Astrocyte (in vitro differentiated cells and primary cell): ENCODE measurements around the gene RPAIN. TPM values are rescaled to one million over a fixed set of nuclear protein-coding genes. Genes with fewer than 3 reads are reported as not detected.

ENCODE experiments used
- DNase-seq: peaks from one replicate; pipeline ENCODE4 v3.0.0-alpha.2; 2010; ENCODE audit warnings: low read depth
- FAIRE-seq: peaks from 2 replicates; lab custom pipeline; 2011; peaks lifted over from hg19 to GRCh38; lab: Jason Lieb, UNC
- H2AFZ ChIP-seq: 2 replicates; pipeline ENCODE4 v1.6.0; 2012; ENCODE audit warnings: low read depth, low read length, inconsistent platforms
- H3K27ac ChIP-seq: 2 replicates; pipeline ENCODE4 v1.5.1; 2011; ENCODE audit warnings: low read depth, low read length, inconsistent platforms
- H3K27me3 ChIP-seq: 2 replicates; pipeline ENCODE4 v1.6.0; 2011; ENCODE audit warnings: low read length, inconsistent platforms; ENCODE audit not compliant: insufficient read depth
- H3K36me3 ChIP-seq: 2 replicates; pipeline ENCODE4 v1.5.1; 2011; ENCODE audit warnings: low read length, inconsistent platforms; ENCODE audit not compliant: insufficient read depth
- H3K4me1 ChIP-seq: 2 replicates; pipeline ENCODE4 v1.5.1; 2011; ENCODE audit warnings: low read length, inconsistent platforms; ENCODE audit not compliant: insufficient read depth
- H3K4me2 ChIP-seq: 2 replicates; pipeline ENCODE4 v1.6.0; 2012; ENCODE audit warnings: low read length, inconsistent platforms
- H3K4me3 ChIP-seq: 2 replicates; pipeline ENCODE4 v1.5.1; 2011; ENCODE audit warnings: low read depth, mild to moderate bottlenecking, low read length, inconsistent platforms; ENCODE audit not compliant: insufficient read depth
- H3K79me2 ChIP-seq: 2 replicates; pipeline ENCODE4 v1.6.0; 2012; ENCODE audit warnings: mild to moderate bottlenecking, low read length, inconsistent platforms; ENCODE audit not compliant: insufficient read depth
- H3K9ac ChIP-seq: 2 replicates; pipeline ENCODE4 v1.6.0; 2012; ENCODE audit warnings: mild to moderate bottlenecking, low read length, inconsistent platforms
- H3K9me3 ChIP-seq: 2 replicates; pipeline ENCODE4 v1.5.1; 2012; ENCODE audit warnings: low read depth, mild to moderate bottlenecking, low read length, inconsistent platforms; ENCODE audit not compliant: insufficient read depth
- H4K20me1 ChIP-seq: 2 replicates; pipeline ENCODE4 v1.6.0; 2012; ENCODE audit warnings: low read length, inconsistent platforms; ENCODE audit not compliant: insufficient read depth
- H3K27ac Mint-ChIP-seq: one replicate; pipeline ENCODE4 v1.8.0; 2021; ENCODE audit warnings: mild to moderate bottlenecking, mixed read lengths; ENCODE audit not compliant: unreplicated experiment
- H3K27me3 Mint-ChIP-seq: one replicate; pipeline ENCODE4 v1.8.0; 2021; ENCODE audit warnings: low read depth, mixed read lengths; ENCODE audit not compliant: unreplicated experiment
- H3K36me3 Mint-ChIP-seq: one replicate; pipeline ENCODE4 v1.8.0; 2021; ENCODE audit warnings: low read depth, mixed read lengths; ENCODE audit not compliant: unreplicated experiment
- H3K4me1 Mint-ChIP-seq: one replicate; pipeline ENCODE4 v1.8.0; 2021; ENCODE audit warnings: low read depth, mixed read lengths; ENCODE audit not compliant: unreplicated experiment
- H3K4me3 Mint-ChIP-seq: one replicate; pipeline ENCODE4 v1.8.0; 2021; ENCODE audit warnings: mild to moderate bottlenecking, moderate library complexity, mixed read lengths; ENCODE audit not compliant: unreplicated experiment
- H3K9me3 Mint-ChIP-seq: one replicate; pipeline ENCODE4 v1.8.0; 2021; ENCODE audit warnings: mild to moderate bottlenecking, mixed read lengths; ENCODE audit not compliant: unreplicated experiment
- EZH2 ChIP-seq: IDR thresholded peaks from 2 replicates; pipeline ENCODE4 v1.6.1; 2012; ENCODE audit warnings: mild to moderate bottlenecking, low read length, inconsistent platforms; ENCODE audit not compliant: insufficient read depth
- total RNA-seq: library from RNA; stranded (reverse); gene quantifications from 2 replicates; pipeline ENCODE4 v1.2.1, GENCODE V29; 2021
- TF ChIP-seq, protein P1 (sequence below): IDR thresholded peaks from 2 replicates; pipeline ENCODE4 v1.5.1; 2011; ENCODE audit warnings: low read depth, mild to moderate bottlenecking, inconsistent platforms, low read length, moderate library complexity; ENCODE audit not compliant: insufficient read depth

The RPAIN gene
- total RNA-seq, 1 donor from 2014 or later: 46.5 TPM

GRCh38 chr17:5410594-5411272 lies 9.2 kb upstream of the RPAIN start:
- Histone ChIP-seq H3K9me3 (no peaks in the 10 kb centered on the region), H3K4me2 (no peak overlapping the region), H3K79me2 (peaks cover 33% of the 10 kb centered on the region), H4K20me1 (peaks cover 28% of the 10 kb centered on the region), H3K4me3 (no peak overlapping the region), H3K27me3 (no peaks in the 10 kb centered on the region), H3K4me1 (peaks cover 16% of the 10 kb centered on the region), H3K27ac (no peak overlapping the region), H3K9ac (no peak overlapping the region), H2AFZ (no peak overlapping the region), H3K36me3 (peaks cover 62% of the 10 kb centered on the region)
- no peak for FAIRE-seq
- H3K27me3 Mint-ChIP-seq: no peaks in the 10 kb centered on the region
- H3K27ac Mint-ChIP-seq: no peak overlapping the region
- TF ChIP-seq, protein P1, sequence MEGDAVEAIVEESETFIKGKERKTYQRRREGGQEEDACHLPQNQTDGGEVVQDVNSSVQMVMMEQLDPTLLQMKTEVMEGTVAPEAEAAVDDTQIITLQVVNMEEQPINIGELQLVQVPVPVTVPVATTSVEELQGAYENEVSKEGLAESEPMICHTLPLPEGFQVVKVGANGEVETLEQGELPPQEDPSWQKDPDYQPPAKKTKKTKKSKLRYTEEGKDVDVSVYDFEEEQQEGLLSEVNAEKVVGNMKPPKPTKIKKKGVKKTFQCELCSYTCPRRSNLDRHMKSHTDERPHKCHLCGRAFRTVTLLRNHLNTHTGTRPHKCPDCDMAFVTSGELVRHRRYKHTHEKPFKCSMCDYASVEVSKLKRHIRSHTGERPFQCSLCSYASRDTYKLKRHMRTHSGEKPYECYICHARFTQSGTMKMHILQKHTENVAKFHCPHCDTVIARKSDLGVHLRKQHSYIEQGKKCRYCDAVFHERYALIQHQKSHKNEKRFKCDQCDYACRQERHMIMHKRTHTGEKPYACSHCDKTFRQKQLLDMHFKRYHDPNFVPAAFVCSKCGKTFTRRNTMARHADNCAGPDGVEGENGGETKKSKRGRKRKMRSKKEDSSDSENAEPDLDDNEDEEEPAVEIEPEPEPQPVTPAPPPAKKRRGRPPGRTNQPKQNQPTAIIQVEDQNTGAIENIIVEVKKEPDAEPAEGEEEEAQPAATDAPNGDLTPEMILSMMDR: no peak
- no peak for TF ChIP-seq EZH2
- no peak for DNase-seq
- H3K4me1 Mint-ChIP-seq: peaks cover 6% of the 10 kb centered on the region
- no peak overlapping the region for H3K4me3 Mint-ChIP-seq
- H3K36me3 Mint-ChIP-seq: peaks cover 16% of the 10 kb centered on the region
- no peaks in the 10 kb centered on the region for H3K9me3 Mint-ChIP-seq

- H3K9ac ChIP-seq: peak overlapping the region; percentile 29
These were observed 6.3 kb upstream of the RPAIN start for GRCh38 chr17:5413682-5414081.

More at GRCh38 chr17:5413682-5414081, 6.3 kb upstream of the RPAIN start:
- Histone ChIP-seq H3K4me1 (peaks cover 24% of the 10 kb centered on the region), H2AFZ (no peak overlapping the region), H4K20me1 (peaks cover 39% of the 10 kb centered on the region), H3K27ac (peak overlapping the region; percentile 61), H3K4me3 (no peak overlapping the region), H3K79me2 (peaks cover 59% of the 10 kb centered on the region), H3K27me3 (no peaks in the 10 kb centered on the region), H3K9me3 (no peaks in the 10 kb centered on the region), H3K36me3 (peaks cover 32% of the 10 kb centered on the region), H3K4me2 (peak overlapping the region; percentile 51)
- H3K27ac Mint-ChIP-seq: peak overlapping the region; percentile 43
- H3K9me3 Mint-ChIP-seq: no peaks in the 10 kb centered on the region
- no peak overlapping the region for H3K4me3 Mint-ChIP-seq
- TF ChIP-seq, protein P1: no peak
- TF ChIP-seq EZH2: no peak
- DNase-seq: peak; percentile 91
- H3K36me3 Mint-ChIP-seq: peaks cover 14% of the 10 kb centered on the region
- FAIRE-seq: peak; percentile 78
- no peaks in the 10 kb centered on the region for H3K27me3 Mint-ChIP-seq
- peaks cover 8% of the 10 kb centered on the region for H3K4me1 Mint-ChIP-seq
